GM12801 (cell line): Measurements from ENCODE around the gene CNTN5.

ENCODE experiments used
- TF ChIP-seq, protein P1 (sequence below): IDR thresholded peaks from one replicate; pipeline ENCODE4 v1.5.1; 2011; ENCODE audit warnings: control low read depth; ENCODE audit not compliant: insufficient read length; ENCODE audit errors: extremely low read depth

The CNTN5 gene

GRCh38 chr11:99199341-99199740, 178.6 kb downstream of the CNTN5 start:
- TF ChIP-seq, protein P1, sequence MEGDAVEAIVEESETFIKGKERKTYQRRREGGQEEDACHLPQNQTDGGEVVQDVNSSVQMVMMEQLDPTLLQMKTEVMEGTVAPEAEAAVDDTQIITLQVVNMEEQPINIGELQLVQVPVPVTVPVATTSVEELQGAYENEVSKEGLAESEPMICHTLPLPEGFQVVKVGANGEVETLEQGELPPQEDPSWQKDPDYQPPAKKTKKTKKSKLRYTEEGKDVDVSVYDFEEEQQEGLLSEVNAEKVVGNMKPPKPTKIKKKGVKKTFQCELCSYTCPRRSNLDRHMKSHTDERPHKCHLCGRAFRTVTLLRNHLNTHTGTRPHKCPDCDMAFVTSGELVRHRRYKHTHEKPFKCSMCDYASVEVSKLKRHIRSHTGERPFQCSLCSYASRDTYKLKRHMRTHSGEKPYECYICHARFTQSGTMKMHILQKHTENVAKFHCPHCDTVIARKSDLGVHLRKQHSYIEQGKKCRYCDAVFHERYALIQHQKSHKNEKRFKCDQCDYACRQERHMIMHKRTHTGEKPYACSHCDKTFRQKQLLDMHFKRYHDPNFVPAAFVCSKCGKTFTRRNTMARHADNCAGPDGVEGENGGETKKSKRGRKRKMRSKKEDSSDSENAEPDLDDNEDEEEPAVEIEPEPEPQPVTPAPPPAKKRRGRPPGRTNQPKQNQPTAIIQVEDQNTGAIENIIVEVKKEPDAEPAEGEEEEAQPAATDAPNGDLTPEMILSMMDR, result no peak

GRCh38 chr11:99200720-99201119, 180.0 kb downstream of the CNTN5 start:
- TF ChIP-seq, protein P1, result no peak

DNA sequence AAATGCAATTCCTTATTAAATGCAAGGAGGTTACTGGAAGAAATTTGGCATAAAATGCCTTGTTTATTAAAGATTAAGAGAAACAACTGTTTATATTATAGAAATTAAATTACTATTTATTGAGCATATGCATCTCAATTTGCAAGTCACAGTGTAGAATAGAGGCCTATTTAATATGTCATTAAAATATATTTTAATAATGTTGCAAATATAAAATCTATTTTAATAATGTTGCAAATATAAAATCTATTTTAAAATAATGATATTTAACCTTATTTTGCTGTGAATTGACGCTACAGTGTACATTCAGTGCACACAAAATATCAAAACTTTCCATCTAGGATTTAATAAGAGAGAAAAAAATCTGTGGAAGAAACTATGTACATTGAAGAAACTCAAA, 188.1 kb downstream of the CNTN5 start:
- TF ChIP-seq, protein P1, result no peak

DNA sequence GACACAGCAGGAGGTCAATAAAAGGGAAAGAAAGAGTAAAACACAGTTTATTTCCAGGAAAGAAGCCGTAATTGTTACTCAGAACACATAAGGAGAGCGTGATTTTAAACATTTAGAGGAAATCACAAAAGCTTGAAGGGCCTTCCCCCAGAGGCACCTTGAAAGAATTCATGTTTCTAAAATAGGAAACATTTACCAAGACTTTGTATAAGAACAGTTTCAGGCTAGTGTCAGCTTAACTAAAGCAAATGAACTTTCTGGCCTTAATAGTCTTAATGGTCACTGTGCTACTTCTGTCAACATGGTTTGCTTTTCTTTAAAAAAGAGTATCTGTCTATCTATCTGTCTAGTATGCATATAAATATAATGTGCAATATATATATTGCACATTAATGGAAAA, 208.8 kb downstream of the CNTN5 start:
- TF ChIP-seq, protein P1, result no peak

DNA sequence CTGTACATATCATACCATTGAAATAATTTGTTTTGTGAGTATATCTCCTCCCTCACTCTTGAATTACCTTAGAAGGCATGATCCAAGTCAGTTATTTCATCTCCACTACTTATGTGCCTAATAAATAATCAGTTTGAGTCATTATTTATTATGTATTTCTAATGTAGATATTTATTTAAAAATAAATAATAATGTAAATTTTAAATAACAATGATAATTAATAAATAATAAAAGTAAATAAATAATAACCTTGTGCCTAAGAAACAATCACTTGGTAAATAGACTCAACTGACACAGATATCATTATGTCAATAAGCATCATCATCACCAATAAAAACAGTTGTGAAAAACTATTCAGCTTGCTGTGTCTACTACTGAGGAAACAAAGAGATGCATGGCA, 213.8 kb downstream of the CNTN5 start:
- TF ChIP-seq, protein P1, result no peak

DNA sequence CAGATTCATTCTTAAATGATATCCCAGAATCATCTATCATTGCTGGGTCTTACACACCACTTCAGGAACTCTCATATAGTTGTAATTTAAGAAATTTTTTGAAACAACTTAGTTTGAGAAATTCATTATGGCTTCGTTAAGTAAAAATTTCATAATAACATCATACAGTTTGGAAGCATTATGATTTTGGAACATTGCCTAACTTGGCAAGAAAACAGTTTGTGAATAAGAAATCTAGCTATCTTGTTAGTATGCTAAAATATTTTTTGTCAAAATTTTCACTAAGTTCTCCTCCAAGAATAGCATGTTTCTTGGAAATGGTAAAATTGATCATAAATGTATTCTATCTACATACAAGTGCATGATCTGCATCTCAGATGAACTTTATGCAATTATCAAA, 217.7 kb downstream of the CNTN5 start:
- TF ChIP-seq, protein P1, result no peak

DNA sequence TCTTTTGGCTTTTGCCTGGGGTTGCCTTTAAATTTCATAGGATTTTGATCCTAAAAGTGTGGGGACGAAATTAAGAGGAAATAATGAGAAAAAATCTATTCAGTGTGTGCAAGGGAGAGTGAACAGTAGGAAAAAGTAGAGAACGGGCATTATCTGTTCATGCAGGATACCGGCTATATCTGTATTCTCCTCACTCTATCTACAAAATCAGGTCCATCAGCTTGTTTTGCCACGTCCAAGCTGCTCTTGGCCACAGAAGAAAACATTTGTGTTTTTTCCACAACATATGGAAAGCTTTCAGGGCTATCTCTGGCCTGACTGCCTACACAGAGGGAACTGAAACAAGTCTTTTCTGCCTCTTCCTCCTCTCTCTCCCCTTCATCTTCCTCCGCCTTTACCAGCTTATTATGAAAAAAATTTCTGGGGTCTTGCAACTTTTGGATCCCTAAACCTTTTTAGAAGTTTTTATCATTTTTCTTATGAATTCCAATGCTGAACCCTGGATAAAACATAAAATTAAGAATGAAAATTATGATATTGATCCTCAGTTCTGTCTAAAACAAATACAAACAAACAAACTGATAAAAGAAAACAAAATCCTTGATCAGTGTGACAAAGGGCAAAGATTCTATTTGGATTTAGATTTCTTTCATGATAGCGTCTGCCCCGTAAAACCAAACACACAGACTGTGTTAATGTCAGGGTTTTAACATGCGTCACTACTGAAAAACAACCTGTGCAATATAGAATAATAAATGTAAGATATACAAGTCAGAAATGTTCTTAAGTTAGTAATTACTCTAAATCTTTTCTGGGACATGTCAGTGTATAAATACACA, 219.7 kb downstream of the CNTN5 start:
- TF ChIP-seq, protein P1, result no peak
